Measurements from ENCODE around the gene PALM2AKAP2. TPM values are rescaled to one million over a fixed set of nuclear protein-coding genes. Genes with fewer than 3 reads are reported as not detected.

The PALM2AKAP2 gene
- total and polyA plus RNA-seq, 2 donors (not counting 3 experiments of a cell fraction or from before 2014, with no cell fraction given) = 0.01 TPM; not detected in 1

GRCh38 chr9:109811876-109812275 is 31.9 kb downstream of the PALM2AKAP2 start:
- no peaks in the 10 kb centered on the region for H3K9me3 ChIP-seq (replicated peaks; ENCODE audit: control insufficient read depth, insufficient read depth, low read length)
- no peaks in the 10 kb centered on the region for H3K9me1 ChIP-seq (replicated peaks; ENCODE audit: control insufficient read depth, extremely low read depth, insufficient read depth, low read length)
- no TSS peak for BruUV-seq (replicated peaks)
- dilution Hi-C loops (cut with MboI; ENCODE audit: extremely low pct_ligation_motif_present, low sequenced_read_pairs) = no loop called here
- CTCF ChIA-PET = no interaction called here
- no peaks in the 10 kb centered on the region for H3K79me2 ChIP-seq (ENCODE audit: control insufficient read depth, insufficient read depth, low read length)
- H3K4me3 ChIP-seq (replicated peaks in 1 of 3; ENCODE audit: insufficient read depth in 1 of 3, low read depth in 1 of 3, low read length in 3 of 3) = no peak overlapping the region
- H3K27ac ChIP-seq (ENCODE audit: insufficient read depth, low read depth, low read length) = no peak overlapping the region
- intact Hi-C loops (cut with micrococcal nuclease) = no loop called here
- no peak overlapping the region for H2AFZ ChIP-seq (ENCODE audit: low read depth, low read length)
- peaks cover 0 to 3% of the 10 kb centered on the region in 2 experiments for H3K27me3 ChIP-seq (ENCODE audit: control insufficient read depth in 2 of 2, insufficient read depth in 2 of 2, low read length in 2 of 2)
- no peak overlapping the region for H3K4me2 ChIP-seq (ENCODE audit: insufficient read depth, low read length)
- H3K36me3 ChIP-seq (ENCODE audit: control insufficient read depth in 2 of 2, extremely low read depth in 1 of 2, insufficient read depth in 2 of 2, low read length in 2 of 2) = no peaks in the 10 kb centered on the region
- DNase-seq (ENCODE audit: low read depth, low spot score) = no peak
- no peaks in the 10 kb centered on the region for H4K20me1 ChIP-seq (replicated peaks; ENCODE audit: control insufficient read depth, extremely low read depth, insufficient read depth, low read length)
- no peak for FAIRE-seq
- TF ChIP-seq GATA2 (IDR thresholded peaks at IDR 0.05; ENCODE audit: insufficient read depth, insufficient read length, low read depth, low read length) (no peak), JUN (IDR thresholded peaks at IDR 0.05; ENCODE audit: borderline replicate concordance, insufficient read depth, insufficient read length, low read depth) (no peak), EZH2 (IDR thresholded peaks at IDR 0.05; ENCODE audit: borderline replicate concordance, low read depth, low read length, severe bottlenecking) (no peak), MAX (IDR thresholded peaks at IDR 0.05; ENCODE audit: insufficient read depth, insufficient read length) (no peak), FOS (IDR thresholded peaks at IDR 0.05; ENCODE audit: borderline replicate concordance, insufficient read depth, low read length) (no peak), MYC (IDR thresholded peaks at IDR 0.05; ENCODE audit: low read depth, low read length) (no peak), POLR2AphosphoS5 (IDR thresholded peaks at IDR 0.05; ENCODE audit: insufficient read depth, low read depth, low read length) (no peak), CTCF (IDR thresholded peaks at IDR 0.05; ENCODE audit: extremely low read depth in 1 of 2, insufficient read depth in 1 of 2, low read depth in 1 of 2, low read length in 2 of 2) (no peak), POLR2A (IDR thresholded peaks at IDR 0.05; ENCODE audit: low read depth, low read length) (no peak)
- H3K4me1 ChIP-seq (ENCODE audit: control insufficient read depth, extremely low read depth, insufficient read depth, low read length) = peaks cover 15% of the 10 kb centered on the region
- H3K9ac ChIP-seq (replicated peaks; ENCODE audit: extremely low read depth, insufficient read depth, low read length) = no peak overlapping the region
- POLR2A ChIA-PET = no interaction called here
